HG02884 (cell line): Measurements from ENCODE around the gene BAZ1A.
"Not testable (repeated sequence)": the region's sequence is repeated elsewhere in the genome, so short reads cannot be mapped to it uniquely, and the experiment has no call there.

Experiments
- ATAC-seq: cut with Tn5 transposase; IDR thresholded peaks from one replicate; pipeline ENCODE4 v1.9.1; 2021; ENCODE audit warnings: mild to moderate bottlenecking, moderate library complexity; ENCODE audit not compliant: unreplicated experiment

The BAZ1A gene

GRCh38 chr14:34785223-34786006, 89.7 kb downstream of the BAZ1A start:
- no peak for ATAC-seq

- no peak for ATAC-seq
Observed at GRCh38 chr14:34782031-34782430, 93.1 kb downstream of the BAZ1A start.

- ATAC-seq, result no peak
Observed at GRCh38 chr14:34781242-34781641, 93.9 kb downstream of the BAZ1A start.

- no peak for ATAC-seq
Observed at GRCh38 chr14:34780646-34781045, 94.5 kb downstream of the BAZ1A start.

GRCh38 chr14:34778744-34779143, 96.4 kb downstream of the BAZ1A start:
- ATAC-seq, result no peak

- ATAC-seq, result no peak
Observed at GRCh38 chr14:34776611-34777010, 98.5 kb downstream of the BAZ1A start.

- no peak for ATAC-seq
Observed at GRCh38 chr14:34775922-34776321, 99.2 kb downstream of the BAZ1A start.

GRCh38 chr14:34775342-34775741, 99.8 kb downstream of the BAZ1A start:
- ATAC-seq, result no peak

GRCh38 chr14:34770901-34771300, 104.3 kb downstream of the BAZ1A start:
- no peak for ATAC-seq

GRCh38 chr14:34766606-34767005, 108.6 kb downstream of the BAZ1A start:
- ATAC-seq, result no peak

- ATAC-seq, result no peak
Observed at GRCh38 chr14:34766060-34766459, 109.1 kb downstream of the BAZ1A start.

GRCh38 chr14:34755215-34755614, 119.9 kb downstream of the BAZ1A start:
- ATAC-seq, result no peak

GRCh38 chr14:34754687-34755086, 120.5 kb downstream of the BAZ1A start:
- ATAC-seq, result no peak

GRCh38 chr14:34750670-34751069, 124.5 kb downstream of the BAZ1A start:
- ATAC-seq, result no peak

- ATAC-seq, result no peak
Observed at GRCh38 chr14:34750233-34750632, 124.9 kb downstream of the BAZ1A start.

GRCh38 chr14:34749408-34749807, 125.8 kb downstream of the BAZ1A start:
- no peak for ATAC-seq

GRCh38 chr14:34742270-34743115, 132.7 kb downstream of the BAZ1A start:
- ATAC-seq, result no peak

GRCh38 chr14:34741840-34742239, 133.3 kb downstream of the BAZ1A start:
- ATAC-seq, result no peak

GRCh38 chr14:34740139-34740538, 135.0 kb downstream of the BAZ1A start:
- not testable (repeated sequence) for ATAC-seq

- not testable (repeated sequence) for ATAC-seq
Observed at GRCh38 chr14:34737079-34737478, 138.1 kb downstream of the BAZ1A start.

- no peak for ATAC-seq
Observed at GRCh38 chr14:34733245-34733644, 141.9 kb downstream of the BAZ1A start.

- ATAC-seq, result no peak
Observed at GRCh38 chr14:34732802-34733201, 142.4 kb downstream of the BAZ1A start.
